ENCODE measurements around the gene PRPF40B.
A peak's percentile ranks its signal among the peaks of the same experiment; 100 is the strongest.
"Not testable (repeated sequence)": the region's sequence is repeated elsewhere in the genome, so short reads cannot be mapped to it uniquely, and the experiment has no call there.

PRPF40B gene

DNA sequence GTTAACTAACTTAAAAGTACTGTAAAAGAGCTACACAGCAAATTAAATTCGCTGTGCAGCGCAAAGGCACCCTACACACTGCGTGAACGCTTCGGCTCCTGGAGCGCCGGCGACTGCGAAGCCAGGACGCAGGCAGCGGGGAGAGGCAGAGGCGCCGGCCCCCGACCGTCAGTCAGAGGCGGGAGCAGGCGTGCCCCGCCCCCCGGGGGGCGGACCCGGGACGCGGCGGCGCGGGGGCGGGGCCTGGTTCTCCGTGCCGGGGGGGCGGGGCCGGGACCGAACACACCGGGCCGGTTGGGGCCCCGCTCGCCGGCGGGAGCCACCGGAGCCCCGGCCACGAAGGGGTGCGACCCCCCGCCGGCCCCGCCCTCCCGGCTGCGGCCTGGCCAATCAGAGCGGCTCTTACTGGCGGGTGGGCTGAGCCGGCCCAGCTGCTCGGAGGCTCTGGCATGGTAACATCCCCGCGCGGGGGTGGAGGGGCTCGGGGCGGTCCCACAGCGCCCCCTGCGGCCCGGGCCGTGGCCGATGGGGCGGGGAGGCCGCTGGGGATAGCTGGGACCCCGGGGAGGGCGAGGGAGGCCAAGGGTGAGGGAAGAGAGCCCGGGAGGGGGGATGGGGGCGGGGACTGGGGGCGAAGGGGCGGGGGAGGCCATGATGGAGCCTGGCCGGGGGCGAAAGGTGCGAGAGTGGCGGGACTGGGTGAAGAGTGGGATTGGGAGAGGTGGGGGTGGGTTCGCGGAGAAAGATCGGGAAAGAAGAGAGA lies at the start of gene PRPF40B:
TSS of gene PRPF40B (plus strand) at position 420 of the 763 bp plus-strand sequence. CDS start at position 450, 30 bp downstream.
- DNase-seq, result peak; percentile 41

DNA sequence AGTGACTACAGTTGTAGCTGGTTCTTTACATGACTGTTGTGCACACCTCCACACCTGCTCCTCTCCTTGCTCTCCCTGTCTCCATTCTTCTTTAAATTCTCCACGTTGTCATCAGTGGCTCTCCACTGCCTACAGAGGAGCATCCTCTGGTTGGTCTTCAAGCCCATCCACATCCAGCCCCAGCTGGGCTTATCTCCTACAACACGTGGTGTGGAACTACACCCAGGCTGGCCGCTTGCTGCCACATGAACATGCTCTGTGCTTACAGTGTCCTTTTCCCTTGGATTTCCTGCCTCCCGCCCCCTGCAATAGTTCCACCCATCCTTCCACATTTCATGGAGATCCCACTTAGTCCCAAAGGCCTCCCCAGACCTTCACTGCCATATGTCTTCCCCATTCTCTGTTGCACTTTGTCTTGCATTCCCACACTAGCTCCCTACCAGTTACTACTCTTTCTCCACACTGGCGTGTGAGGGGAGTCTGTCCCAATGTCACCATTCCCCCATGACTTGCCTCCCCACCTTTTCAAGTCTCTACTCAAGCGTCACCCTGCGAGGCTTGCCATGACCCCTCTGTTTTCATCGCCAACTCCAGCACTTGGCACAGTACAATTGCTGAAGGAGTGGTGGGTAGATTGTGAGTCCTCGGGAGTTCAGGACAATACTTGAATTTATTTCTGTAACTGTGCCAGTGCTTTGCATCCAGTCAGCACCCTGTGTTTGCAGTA lies 45.6 kb upstream of the PRPF40B start:
- no peak for DNase-seq

- DNase-seq, result no peak
Measured at GRCh38 chr12:49578471-49579112, 44.8 kb upstream of the PRPF40B start.

DNA sequence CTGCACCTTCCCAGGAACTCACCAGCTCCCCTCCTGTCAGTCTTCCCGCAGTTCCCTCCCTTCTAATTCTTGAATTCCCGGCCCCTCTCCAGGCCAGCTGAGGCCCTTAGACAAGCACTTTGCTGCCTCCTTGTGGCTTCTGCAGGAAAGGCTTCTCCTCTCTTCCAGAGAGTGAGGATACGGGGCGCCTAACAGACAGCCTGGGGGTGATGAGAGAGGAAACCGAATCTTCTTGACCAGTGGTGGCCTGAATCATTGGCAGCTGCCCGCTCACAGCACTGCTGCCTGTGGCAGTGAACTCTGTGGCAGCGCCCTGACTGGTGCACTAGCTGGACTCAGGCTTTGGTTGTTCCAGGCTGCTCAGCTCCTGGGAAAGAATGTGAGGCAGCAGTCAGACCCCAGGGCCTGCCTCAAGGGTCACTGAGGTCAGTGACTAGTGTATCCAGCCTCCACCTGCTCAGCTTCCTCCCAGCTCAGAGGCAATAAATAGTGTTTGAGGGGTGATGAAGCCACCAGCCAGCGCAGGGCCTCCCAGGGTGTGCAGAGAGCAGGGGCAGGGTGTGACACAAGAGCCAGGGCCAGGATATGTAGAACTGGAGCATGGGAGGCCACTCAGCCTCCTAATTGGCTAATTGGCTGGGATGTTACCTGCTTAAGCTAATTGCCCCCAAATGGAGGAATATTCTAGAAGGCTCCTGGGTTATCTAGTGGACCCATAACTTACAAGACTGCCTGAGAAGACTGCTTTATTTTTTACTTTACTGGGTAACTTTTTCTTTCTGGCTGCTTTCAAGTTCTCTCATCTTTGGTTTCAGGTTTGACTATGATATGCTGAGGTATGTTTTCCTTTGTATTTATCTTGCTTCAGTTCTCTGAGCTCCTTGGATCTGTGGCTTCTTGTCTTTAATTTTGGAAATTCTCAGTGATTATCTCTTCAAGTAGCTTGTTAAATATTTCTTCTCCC lies 42.5 kb upstream of the PRPF40B start:
- DNase-seq, result no peak

- DNase-seq, result no peak
Measured at GRCh38 chr12:49582201-49582600, 41.2 kb upstream of the PRPF40B start.

DNA sequence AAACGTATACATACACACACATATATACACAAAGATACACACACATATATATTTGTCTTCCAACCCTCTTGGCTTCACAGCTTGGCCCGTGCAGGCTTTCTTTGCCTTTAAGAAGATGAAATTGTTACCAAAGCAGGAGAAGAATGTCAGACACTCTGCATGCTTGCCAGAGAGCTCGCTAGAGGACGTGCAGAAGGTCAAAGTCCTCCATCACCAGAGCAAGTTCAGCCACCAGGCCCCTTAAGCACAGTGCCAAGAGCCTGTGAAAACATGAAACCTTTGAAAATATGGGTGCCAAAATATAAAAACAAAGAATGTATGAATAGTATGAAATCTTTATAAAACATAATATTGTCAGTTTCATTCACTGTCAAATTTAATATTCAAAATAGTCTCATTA lies 40.5 kb upstream of the PRPF40B start:
- DNase-seq, result no peak

DNA sequence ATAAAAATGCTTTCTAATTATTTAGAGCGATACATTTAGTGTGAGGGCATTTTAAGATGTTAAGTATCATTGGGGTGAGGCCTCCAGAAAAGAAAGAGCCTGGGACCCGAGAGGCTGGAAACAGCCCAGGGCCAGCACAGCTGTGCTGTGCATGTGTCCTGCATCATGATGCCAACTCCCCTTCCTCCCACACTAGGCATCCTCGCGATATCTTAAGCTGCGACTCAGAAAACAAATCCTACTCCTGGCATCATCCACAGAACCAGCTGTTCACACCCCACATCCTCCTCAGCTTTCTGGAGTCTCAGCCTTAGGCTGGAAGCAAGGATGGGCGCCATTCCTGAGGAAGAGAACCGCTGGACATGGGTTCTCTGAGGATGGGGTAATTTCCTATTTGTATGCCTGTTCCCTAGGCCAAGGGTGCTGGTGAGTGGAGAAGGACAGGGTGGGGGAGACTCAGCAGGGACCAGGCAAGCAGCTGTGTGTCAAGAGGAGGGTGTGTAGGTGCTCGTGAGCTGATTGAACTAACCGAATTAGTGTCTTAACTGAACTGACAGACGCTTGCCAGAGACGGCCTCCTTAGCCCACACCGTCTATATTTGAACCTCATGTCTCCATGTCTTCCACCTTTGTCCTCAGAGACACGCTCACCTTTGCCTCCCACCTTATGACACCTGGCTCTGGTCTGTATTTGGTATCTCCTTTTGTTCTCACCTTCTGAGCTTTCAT lies 39.8 kb upstream of the PRPF40B start:
- no peak for DNase-seq

- DNase-seq, result no peak
Measured at GRCh38 chr12:49584591-49584990, 38.8 kb upstream of the PRPF40B start.

GRCh38 chr12:49585477-49586459 lies 37.6 kb upstream of the PRPF40B start:
- DNase-seq, result no peak

DNA sequence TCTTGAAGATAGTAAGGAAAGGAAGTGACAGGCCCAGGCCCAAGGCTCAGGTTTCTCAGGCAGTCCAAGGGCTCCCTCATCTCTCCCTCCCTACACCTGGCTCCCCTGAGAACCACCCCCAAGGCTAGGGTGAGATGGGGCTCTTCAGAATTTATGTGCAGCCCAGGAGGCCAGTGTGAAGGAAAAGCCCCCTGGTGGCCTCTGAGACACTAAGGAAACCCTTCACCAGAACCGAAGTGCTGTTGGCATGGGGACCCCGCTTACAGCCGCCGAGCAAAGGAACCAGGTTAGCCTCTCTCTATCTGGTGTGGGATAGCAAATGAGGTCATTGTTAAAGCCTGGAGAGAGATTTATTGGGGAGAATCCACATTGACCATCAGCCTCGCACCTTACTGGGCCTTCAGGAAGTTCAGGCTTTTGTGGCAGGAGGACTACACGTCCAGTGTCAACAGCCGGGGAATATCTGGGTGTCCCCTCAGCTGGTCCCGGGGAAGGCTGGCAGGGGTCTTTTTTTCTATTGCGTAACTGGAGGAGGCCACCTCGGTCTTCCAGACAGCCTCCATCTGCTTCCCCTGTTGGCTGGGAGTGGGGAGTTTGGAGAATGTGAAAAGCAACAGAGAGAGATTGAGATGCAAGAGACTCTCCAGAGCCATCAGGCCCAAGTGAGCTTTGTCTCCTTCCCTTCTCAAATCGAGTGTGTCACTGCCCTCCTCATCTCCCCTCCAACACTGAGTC lies 36.0 kb upstream of the PRPF40B start:
- no peak for DNase-seq

DNA sequence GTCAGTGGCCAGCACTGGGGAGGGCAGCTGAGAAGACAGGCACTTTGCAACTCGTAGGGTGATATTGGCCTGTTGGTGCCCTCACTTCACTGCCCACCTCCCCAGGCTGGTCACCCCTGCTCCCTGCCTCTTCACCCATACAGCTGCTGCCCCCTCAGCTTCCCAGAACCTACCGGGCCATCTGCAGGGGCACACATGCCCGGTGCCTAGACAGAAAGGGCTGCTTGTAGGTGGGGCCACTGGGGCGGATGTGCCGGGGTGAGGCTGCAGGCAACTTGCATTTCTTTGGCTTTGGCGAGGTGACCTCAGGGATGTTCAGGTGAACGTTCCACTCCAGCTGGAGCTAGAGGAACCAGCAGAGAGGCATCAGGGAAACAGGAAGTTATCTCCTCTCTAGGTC lies 35.1 kb upstream of the PRPF40B start:
- DNase-seq, result no peak

DNA sequence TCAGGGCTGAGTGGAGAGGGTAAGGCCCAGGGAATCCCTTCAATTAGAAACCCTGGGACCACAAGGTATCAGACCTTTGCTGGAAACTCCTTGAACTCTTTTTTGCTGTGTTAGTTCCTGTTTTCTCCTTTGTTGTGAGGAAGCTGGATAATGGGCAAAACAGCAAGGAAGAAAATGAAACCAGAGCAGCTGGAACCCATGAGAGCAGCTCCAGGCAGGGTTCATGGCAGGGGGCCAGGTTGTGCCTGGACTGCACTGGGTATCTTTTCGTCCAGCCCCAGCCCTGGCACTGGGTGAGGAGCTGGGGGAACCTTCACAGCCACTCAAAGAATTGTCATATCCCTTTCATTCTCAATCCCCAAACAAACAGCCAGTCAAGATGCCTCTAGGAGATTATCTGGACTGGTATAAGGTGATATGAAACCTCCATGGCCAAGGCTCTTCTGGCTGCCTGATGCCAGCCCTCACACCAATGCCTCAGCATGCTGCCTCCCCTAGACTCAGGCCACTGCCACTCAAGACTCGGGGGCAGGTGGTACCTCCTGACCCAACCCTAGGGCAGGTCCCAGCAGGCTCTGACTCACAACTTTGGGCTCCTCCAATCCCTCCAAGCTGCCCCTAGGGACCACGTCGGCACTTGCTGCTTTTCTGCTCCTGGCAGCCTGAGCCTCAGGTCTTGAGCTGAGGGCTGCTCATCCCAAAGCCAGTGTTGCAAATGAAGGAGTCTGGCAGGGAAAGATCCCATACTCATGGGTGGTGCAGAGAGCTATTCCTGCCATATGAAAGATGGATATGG lies 34.4 kb upstream of the PRPF40B start:
- no peak for DNase-seq

DNA sequence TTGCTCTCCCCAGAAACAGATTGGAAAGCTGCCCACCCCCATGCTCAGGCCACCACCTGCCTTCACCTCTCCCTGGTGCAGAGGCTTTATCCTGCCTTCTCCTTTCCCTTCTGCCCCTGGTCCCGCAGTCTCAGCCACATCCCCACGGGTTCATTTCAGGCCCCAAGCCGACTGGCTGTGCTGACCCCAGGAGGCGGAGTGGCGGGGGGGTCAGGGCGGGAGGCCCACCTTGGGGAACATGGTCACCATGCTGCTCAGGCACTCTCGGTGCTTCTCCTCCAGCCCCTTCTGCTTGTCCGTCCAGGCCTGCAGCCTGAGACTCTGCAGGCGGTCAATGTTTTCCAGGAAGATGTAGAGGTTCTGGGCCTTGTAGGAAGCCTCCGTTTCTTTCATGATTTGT lies 24.8 kb upstream of the PRPF40B start:
- DNase-seq, result no peak

DNA sequence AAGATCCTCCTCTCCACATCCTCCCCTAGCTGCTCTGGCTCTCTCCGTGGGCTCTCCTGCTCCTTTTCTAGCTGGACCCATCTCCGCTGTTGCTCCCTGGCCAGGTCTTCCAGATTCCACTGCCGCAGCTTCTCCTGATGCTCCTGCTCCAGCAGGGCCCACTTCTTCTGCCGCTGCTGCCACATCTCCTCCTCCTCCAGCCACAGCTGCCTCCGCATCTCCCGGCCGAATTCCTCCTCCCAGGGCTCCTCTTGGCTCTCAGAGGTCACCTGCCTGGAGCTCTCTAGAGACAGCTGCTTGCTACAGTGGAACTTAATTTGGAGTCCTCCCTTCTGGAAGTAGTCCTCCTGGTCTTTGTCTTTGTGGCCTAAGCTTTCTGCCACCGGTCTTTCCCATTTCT lies 23.4 kb upstream of the PRPF40B start:
- no peak for DNase-seq

DNA sequence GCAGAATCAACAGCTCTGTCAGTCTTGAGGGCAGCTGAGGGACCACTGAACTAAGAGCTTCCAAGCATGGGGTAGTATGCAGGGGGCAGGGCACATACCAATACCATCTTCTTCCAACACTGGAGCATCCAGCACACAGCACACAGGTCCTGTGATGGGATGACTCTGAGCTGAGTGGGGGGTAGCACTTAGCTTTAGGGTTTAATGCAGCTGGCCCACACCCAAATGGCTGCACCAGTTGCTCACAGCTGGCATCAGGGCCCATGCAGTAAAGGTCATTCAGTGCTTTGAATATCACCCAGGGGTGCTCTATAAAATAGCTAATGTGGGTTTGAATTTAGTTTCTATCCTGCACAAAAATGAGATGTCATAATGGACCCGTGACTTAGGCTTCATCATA lies 19.6 kb upstream of the PRPF40B start:
- DNase-seq, result no peak

DNA sequence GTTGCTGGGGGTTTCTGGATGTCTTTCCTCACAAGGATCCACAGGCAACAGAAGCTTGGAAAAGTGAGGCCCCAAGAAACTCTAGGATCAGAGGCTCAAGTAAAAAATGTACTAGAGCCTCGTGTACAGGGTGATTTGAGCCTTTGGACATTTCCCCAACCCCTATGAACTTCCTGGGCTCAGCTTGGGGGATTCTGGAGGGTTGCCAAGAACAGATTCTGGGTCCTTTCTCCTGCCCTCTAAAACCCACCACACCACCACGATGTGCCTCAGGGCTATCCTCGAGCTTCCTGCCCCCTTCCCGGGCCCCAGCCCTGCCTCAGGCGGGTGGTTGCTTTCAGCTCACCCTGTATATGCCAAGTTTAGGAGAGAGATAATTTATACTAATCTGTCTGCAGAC lies 18.5 kb upstream of the PRPF40B start:
- no peak for DNase-seq

DNA sequence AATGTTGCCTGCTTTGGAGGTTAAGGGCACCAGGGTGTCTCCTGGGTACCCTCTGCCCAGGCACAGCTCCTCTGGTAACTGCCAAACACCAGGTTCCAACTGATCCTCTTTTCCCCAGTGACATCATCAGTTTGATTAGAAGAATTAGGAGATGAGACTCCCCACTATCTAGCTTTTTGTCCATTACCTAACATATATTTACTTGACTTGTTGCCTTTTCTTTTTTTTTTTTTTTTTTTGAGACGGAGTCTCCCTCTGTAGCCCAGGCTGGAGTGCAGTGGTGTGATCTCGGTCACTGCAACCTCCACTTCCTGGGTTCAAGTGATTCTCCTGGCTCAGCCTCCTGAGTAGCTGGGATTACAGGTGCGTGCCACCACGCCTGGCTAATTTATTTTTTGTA lies 17.8 kb upstream of the PRPF40B start, which contains the start of gene FAM186B:
TSS of gene FAM186B (minus strand) at position 101 of the 400 bp plus-strand sequence. CDS start 162 bp downstream, outside the sequence.
- DNase-seq, result not testable (repeated sequence)

GRCh38 chr12:49609059-49609874 lies 14.1 kb upstream of the PRPF40B start:
- no peak for DNase-seq
